IMR-90 (cell line): ENCODE measurements around the gene SETD2.

ENCODE experiments used
- CTCF ChIP-seq: conservative IDR thresholded peaks from 2 replicates; pipeline ENCODE4 v1.5.1; 2012; ENCODE audit warnings: mild to moderate bottlenecking, low read depth, low read length, improper control_type of control experiment
- NFE2L2 ChIP-seq: fragments of 150-350 bp; IDR thresholded peaks from 2 replicates; pipeline ENCODE4 v1.6.1; 2016; ENCODE audit warnings: low read depth, mild to moderate bottlenecking, low read length
- POLR2A ChIP-seq: IDR thresholded peaks from 2 replicates; pipeline ENCODE4 v1.6.1; 2012; ENCODE audit warnings: mild to moderate bottlenecking, low read depth, low read length
- RAD21 ChIP-seq: IDR thresholded peaks from 2 replicates; pipeline ENCODE4 v1.6.1; 2012; ENCODE audit warnings: low read length, improper control_type of control experiment
- TF ChIP-seq, protein P1 (sequence below): fragments of 150-350 bp; IDR thresholded peaks from 2 replicates; pipeline ENCODE4 v1.6.1; 2017; ENCODE audit warnings: mild to moderate bottlenecking, antibody characterized with exemption, low read length, low read depth

DNA sequence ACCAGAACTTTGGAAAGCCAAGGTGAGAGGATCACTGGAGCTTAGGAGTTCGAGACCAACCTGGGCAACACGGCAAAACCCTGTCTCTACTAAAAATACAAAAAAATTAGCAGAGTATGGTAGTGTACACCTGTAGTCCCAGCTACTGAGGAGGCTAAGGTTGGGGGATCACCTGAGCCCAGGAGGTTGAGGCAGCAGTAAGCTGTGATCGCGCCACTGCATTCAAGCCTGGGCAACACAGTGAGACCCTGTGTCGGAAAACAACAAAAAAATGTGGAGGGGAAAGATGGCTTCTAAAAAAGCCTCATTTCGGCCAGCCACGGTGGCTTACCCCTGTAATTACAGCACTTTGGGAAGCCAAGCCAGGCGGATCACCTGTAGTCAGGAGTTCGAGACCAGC, 54.5 kb downstream of the SETD2 start:
- TF ChIP-seq POLR2A (no peak), CTCF (no peak), RAD21 (no peak), NFE2L2 (no peak)
- TF ChIP-seq, protein P1, sequence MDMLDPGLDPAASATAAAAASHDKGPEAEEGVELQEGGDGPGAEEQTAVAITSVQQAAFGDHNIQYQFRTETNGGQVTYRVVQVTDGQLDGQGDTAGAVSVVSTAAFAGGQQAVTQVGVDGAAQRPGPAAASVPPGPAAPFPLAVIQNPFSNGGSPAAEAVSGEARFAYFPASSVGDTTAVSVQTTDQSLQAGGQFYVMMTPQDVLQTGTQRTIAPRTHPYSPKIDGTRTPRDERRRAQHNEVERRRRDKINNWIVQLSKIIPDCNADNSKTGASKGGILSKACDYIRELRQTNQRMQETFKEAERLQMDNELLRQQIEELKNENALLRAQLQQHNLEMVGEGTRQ = no peak
